WERI-Rb-1 (cell line): Measurements from ENCODE around the gene LSM12.

Experiments used
- DNase-seq: peaks from one replicate; pipeline ENCODE4 v3.0.0-alpha.2; 2020
- H3K27ac ChIP-seq: fragments of 250-450 bp; sonication (Bioruptor Pico); 2 replicates; pipeline ENCODE4 v1.5.1; 2020; ENCODE audit warnings: mild to moderate bottlenecking, moderate library complexity
- H3K27me3 ChIP-seq: fragments of 250-450 bp; sonication (Bioruptor Pico); 2 replicates; pipeline ENCODE4 v1.5.1; 2021; ENCODE audit warnings: mild to moderate bottlenecking, low read depth, moderate library complexity; ENCODE audit not compliant: insufficient read depth, severe bottlenecking
- H3K36me3 ChIP-seq: fragments of 250-450 bp; sonication (Bioruptor Pico); 2 replicates; pipeline ENCODE4 v1.5.1; 2020; ENCODE audit warnings: mild to moderate bottlenecking, moderate library complexity
- H3K4me3 ChIP-seq: 2 replicates; pipeline ENCODE4 v1.5.1; 2011; ENCODE audit warnings: low read depth, mild to moderate bottlenecking, control low read depth, low read length
- H3K9me3 ChIP-seq: fragments of 250-450 bp; sonication (Bioruptor Pico); 2 replicates; pipeline ENCODE4 v1.5.1; 2021; ENCODE audit warnings: mild to moderate bottlenecking, moderate library complexity; ENCODE audit not compliant: severe bottlenecking
- CTCF ChIP-seq: IDR thresholded peaks from 2 replicates; pipeline ENCODE4 v1.5.1; 2011; ENCODE audit warnings: low read depth, mild to moderate bottlenecking, control low read depth, inconsistent platforms, low read length

The LSM12 gene

GRCh38 chr17:44066204-44066930 is at the start of gene LSM12:
LSM12 (minus strand) TSS chr17:44066671; CDS start chr17:44066587, 84 bp downstream.
- no peak for TF ChIP-seq CTCF
- Histone ChIP-seq H3K36me3 (peaks cover 39% of the 10 kb centered on the region), H3K27ac (peak within 1 kb of the TSS; percentile 99), H3K27me3 (no peaks in the 10 kb centered on the region), H3K9me3 (no peaks in the 10 kb centered on the region), H3K4me3 (peak within 1 kb of the TSS; percentile 88)
- peak; percentile 97 for DNase-seq

GRCh38 chr17:44115585-44116415 is 49.3 kb upstream of the LSM12 start:
- H3K27ac ChIP-seq: peak overlapping the region; percentile 19
- DNase-seq: peak; percentile 86
- H3K27me3 ChIP-seq: no peaks in the 10 kb centered on the region
- H3K4me3 ChIP-seq: no peak overlapping the region
- H3K36me3 ChIP-seq: peaks cover 74% of the 10 kb centered on the region
- no peaks in the 10 kb centered on the region for H3K9me3 ChIP-seq
- peak; percentile 90 for TF ChIP-seq CTCF

DNA sequence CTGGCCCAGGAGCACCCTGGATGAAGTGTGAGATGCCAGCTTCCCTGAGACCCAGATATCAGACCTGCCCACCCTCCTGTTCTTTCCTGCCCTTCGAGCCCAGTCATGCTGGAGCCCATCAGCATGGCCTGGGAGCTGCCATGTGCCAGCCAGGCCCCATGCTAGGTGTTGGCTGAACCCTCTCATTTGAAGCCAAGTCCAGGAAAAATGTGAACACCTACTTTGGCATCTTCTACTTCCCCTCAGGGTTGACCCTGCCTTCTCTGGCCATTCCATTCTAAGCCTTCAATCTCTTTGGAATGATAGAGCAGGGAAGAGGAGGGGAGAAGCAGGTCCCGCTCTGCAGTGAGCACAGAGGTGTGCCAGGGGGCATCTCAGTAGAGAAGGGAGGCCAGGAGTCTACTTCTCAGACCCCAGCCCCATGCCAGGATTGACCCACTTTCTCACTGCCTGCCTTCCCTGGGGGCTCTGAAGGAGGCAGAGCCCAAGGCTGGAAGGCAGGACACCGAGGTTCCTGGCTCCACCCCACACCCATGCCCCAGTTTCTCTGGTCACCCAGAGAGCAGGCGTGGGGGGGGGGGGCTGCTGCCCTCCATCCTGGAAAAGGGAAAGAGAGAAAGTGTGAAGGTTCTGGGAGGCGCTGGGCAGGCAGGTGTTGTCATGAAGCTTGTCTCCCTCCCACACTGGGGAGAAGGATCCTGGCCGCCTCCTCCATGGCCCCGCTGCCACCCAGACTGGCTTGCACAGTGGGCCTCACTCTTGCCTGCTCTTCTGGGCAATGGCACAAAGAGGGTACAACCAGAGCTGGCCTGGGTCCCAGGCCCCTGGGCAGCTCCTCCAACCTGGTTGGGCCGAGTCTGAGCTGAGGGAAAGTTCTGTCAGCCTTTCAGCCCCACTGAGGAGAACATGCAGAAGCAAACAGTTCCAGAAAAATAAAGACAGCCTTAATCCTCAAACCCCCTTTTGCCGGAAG is 47.7 kb upstream of the LSM12 start:
- no peak for TF ChIP-seq CTCF
- H3K4me3 ChIP-seq: no peak overlapping the region
- H3K27ac ChIP-seq: no peak overlapping the region; the same call in 1 of the 2 replicates
- H3K9me3 ChIP-seq: no peaks in the 10 kb centered on the region
- no peak for DNase-seq
- no peaks in the 10 kb centered on the region for H3K27me3 ChIP-seq
- peaks cover 79% of the 10 kb centered on the region for H3K36me3 ChIP-seq

- Histone ChIP-seq H3K27me3 (no peaks in the 10 kb centered on the region), H3K27ac (peak overlapping the region; percentile 79), H3K36me3 (peaks cover 78% of the 10 kb centered on the region), H3K9me3 (no peaks in the 10 kb centered on the region), H3K4me3 (no peak overlapping the region)
- TF ChIP-seq CTCF: no peak
- DNase-seq: no peak
These were observed 46.9 kb upstream of the LSM12 start for GRCh38 chr17:44113382-44113781.

- no peaks in the 10 kb centered on the region for H3K27me3 ChIP-seq
- peak overlapping the region; percentile 79 for H3K27ac ChIP-seq
- H3K9me3 ChIP-seq: no peaks in the 10 kb centered on the region
- H3K4me3 ChIP-seq: no peak overlapping the region
- no peak for DNase-seq
- H3K36me3 ChIP-seq: peaks cover 79% of the 10 kb centered on the region
- no peak for TF ChIP-seq CTCF
These were observed 46.1 kb upstream of the LSM12 start for GRCh38 chr17:44112284-44113280.
